Measurements from ENCODE around the gene FAM24B.

DNA sequence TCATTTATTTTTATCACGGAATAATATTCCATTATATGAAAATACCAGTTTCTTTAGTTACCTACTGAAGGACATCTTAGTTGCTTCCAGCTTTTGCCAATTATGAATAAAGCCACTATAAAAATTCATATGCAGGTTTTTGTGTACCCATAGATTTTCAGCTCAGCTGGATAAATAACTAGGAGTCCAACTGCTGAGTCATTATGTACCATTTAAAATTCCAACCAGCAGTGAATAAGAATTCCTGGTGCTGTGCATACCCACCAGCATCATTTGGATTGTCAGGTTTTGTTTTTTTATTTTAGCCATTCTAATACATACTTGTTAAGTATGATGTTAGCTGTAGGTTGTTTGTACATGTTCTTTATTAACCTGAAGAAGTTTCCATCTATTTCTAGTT is 14.5 kb downstream of the FAM24B start:
- TF ChIP-seq POLR2A (IDR thresholded peaks at IDR 0.05; ENCODE audit: low read length): no peak
- TF ChIP-seq GATA1 (IDR thresholded peaks at IDR 0.05; ENCODE audit: low read depth, low read length): no peak

Data from erythroblast (primary cell).